Inferior parietal cortex (tissue), 1 donor: ENCODE results near the gene LINC00237.

ENCODE experiments used
- DNase-seq: peaks from one replicate; pipeline ENCODE4 v3.0.0-alpha.2; 2016; ENCODE audit errors: extremely low spot score

Gene LINC00237

DNA sequence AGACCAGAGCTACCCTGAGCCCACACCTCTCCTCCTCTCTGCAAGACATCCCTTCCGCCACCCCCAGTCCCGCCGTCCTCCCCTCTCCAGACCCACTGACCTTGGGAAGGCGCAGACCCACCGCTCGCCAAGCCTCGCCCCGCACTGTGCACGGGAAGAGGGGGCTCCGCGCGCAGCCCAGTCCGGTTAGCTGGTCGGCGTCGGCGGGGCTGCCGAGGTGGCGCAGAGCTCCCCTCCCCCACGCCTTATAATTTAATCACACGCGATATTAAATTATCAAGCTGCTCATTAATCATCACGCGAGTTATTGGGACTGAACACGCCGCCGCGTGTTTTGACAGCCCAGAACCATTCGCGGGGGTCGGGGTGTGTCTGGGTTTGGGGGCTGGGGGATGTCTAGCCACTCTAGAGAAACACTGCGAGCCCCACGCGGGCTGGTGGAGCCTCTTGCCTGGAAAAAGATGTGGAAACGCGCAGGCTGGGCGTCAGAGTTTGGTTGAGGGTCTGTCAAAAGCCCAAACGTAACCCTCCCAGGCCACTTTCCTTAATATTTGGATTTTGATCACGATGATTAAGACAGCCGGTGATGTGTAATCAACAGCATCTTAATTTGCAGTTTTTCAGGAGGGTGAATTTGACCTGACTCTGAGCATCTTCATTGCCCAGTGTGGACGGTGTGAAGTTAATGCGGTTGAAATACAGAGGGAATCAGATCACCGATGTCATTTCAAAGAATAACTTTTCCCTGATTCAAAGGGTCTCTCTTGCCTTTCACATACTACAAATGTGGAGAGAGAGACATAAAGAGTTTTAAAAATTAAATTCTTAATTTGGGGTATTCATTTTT, at the start of gene LINC00237:
LINC00237 (minus strand) TSS at position 188 of the 847 bp plus-strand sequence.
- no peak for DNase-seq

GRCh38 chr20:21155268-21155667, 49.1 kb upstream of the LINC00237 start:
- DNase-seq: no peak

- no peak for DNase-seq
Measured at GRCh38 chr20:21154692-21155091, 48.5 kb upstream of the LINC00237 start.

GRCh38 chr20:21151791-21152190, 45.6 kb upstream of the LINC00237 start:
- peak; percentile 24 for DNase-seq

DNA sequence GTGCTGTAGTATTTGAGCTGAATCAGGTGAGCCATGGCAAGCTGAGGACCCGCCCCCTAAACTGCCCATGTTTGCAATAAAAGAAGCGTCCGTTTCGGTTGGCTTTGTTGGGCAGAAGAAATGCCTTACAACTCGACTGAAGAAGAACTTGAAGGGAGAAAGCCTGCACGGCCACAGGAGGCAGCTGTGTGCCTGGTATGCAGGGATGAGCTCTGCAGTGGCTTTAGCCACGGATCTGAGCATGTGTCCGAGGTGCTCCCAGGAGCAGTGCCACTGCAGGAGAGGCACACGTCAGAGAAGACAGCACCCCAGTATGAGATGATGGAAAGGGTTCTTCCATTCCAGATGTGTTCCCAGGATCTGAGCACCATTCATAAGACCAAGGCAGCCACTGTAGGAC, 43.2 kb upstream of the LINC00237 start:
- DNase-seq: no peak

DNA sequence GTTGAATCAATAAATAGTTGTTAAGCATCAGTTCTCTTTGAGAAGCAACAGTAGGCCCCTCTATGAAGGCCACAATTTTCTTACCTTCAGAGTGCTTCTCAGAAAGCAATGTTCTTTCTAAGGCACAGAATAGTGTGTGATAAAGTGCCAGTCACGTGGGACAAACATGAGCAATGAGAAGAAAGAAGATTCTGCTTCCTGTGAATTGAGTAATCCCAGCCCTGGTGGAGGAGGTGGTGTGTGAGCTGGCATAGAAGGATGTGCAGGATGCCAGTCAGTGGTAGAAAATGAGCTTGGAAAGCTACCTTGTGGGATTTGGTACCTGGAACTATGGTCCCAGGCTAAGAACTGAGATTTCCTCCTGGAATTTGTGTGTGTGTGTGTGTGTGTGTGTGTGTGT, 41.4 kb upstream of the LINC00237 start:
- DNase-seq: no peak

DNA sequence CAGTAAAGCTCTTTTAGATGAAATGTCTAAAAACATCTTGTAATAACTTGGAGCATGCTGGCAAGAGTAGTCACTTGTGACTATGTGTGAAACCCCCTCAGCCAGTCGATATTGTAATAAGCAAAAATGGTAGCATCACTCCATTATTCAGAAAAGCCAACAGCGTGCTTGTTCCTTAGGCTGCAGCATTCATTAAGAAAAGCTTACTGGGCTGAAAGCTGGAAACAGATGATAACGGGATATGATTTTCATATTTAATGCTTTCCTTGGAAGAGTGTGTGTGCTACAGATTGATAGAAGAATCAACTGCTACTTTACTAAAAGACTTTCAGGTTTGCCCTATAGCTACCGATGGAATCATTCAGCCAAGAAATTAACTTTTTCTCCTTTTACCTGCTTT, 40.1 kb upstream of the LINC00237 start:
- no peak for DNase-seq

- no peak for DNase-seq
Measured at GRCh38 chr20:21145424-21145823, 39.3 kb upstream of the LINC00237 start.

DNA sequence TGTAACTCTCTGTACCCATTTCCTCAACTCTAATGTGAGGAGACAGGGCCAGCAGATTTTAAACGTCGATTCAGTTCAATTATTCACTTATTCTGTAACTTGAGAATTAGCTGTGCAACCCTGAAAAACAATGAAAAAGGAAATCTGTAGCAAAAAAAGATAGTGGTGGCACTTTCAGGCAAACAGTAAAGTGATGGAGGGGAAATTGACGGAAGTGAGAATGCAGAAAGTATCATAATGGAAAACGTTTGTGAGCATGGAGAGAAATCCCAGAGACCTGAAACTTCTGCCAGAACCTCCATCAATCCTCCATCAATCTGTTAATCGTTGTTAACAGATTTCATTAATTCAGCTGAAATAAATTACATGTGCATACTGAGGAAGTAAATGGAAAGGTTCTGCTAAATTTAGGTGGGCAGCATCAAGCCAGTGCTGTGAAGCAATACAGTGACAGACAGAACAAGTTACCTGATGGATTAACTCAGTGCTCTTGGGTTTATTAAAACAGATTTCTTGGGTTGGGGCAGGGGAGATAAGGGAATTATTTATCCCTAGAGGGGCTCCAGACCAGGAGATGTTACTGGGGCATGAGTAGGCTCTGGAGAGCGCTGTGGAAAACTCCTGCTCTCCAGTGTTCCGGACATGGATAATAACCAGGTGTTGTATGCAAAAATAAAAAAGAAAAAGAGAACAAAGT, 37.2 kb upstream of the LINC00237 start:
- DNase-seq: no peak

GRCh38 chr20:21141825-21142224, 35.7 kb upstream of the LINC00237 start:
- no peak for DNase-seq

DNA sequence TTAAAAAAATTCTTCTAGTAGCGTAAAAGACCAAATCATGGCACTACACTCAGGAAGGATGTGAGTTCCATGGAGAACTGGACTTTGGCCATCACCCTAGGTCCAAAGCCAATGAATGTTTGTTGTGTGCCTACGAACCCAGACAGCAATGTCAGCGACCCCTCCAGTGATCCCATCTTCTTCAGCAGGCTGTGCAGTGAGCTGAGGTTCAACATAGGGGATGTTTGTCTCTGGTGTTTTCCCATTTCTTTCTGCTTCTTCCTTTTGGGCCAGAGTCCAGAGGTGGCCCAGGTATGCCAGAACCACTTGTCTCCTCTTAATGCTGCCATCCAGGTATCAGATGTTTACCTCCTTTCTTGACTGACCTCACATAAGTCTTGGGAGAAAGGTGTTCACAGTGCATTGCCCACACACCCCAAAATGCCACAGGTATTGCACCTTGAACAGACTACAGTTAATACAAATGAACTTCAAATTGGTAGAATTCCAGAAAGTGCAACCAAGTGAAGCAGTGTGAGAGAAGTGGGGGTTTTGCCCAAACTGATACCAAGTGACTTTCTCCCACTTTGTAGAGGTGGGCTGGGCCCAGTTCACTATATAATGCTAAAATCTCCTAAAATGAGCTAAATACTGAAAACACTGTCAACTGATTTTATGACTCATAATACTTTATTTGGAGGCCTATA, 33.9 kb upstream of the LINC00237 start:
- DNase-seq: no peak

GRCh38 chr20:21137078-21137477, 30.9 kb upstream of the LINC00237 start:
- DNase-seq: no peak

GRCh38 chr20:21136015-21136732, 30.0 kb upstream of the LINC00237 start:
- no peak for DNase-seq

- no peak for DNase-seq
Measured at GRCh38 chr20:21134883-21135493, 28.8 kb upstream of the LINC00237 start.

DNA sequence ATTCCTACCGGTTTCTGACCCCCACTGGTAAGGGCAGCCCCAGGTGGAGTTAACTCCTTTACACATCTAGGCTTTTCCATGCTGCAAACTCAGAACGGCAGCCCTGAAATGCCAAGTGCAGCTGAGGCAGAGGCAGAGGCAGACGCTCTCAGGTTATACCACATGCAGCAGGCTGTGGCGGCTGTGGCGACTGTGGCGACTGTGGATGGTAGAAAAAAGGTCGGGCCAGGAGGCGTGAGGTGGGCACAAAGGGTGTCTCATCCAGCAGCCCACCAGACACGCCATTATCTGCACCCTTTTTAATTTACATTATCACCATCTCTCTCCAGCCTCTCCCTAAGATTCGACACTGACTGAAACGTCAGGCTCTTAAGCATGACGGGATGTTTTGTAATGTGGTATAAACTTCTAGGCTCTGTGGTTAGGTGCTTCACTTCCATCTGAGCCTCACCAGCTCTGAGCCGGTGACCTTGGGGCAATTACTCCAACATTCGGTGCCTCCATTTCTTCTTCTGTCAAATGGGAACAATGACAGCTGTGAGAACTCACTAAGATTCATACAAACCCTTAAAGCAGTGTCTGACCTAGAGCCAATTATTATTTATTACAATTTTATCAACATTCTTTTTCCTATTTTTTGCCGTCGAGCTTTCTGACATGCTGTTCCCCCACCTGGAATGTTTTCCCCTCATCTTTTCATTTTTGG, 27.9 kb upstream of the LINC00237 start:
- no peak for DNase-seq

- no peak for DNase-seq
Measured at GRCh38 chr20:21133404-21133803, 27.2 kb upstream of the LINC00237 start.

DNA sequence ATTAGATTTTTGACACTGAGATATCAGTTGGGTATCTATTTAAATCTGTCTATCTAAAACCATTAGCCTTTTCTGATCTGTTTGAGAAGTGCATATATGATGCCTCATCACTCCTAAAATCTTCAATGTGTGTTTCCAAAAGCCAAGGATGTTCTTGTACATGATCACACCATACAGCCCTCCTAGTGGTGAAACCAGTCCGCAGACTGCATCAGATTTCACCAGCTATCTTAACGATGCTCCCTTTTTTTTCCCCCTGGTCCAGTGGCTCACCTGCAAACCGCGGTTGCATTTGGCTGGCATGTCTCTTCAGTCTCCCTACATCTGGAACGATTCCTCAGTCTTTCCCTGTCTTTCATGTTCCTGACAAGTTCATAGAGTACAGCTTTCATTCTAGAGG, 23.7 kb upstream of the LINC00237 start:
- no peak for DNase-seq

DNA sequence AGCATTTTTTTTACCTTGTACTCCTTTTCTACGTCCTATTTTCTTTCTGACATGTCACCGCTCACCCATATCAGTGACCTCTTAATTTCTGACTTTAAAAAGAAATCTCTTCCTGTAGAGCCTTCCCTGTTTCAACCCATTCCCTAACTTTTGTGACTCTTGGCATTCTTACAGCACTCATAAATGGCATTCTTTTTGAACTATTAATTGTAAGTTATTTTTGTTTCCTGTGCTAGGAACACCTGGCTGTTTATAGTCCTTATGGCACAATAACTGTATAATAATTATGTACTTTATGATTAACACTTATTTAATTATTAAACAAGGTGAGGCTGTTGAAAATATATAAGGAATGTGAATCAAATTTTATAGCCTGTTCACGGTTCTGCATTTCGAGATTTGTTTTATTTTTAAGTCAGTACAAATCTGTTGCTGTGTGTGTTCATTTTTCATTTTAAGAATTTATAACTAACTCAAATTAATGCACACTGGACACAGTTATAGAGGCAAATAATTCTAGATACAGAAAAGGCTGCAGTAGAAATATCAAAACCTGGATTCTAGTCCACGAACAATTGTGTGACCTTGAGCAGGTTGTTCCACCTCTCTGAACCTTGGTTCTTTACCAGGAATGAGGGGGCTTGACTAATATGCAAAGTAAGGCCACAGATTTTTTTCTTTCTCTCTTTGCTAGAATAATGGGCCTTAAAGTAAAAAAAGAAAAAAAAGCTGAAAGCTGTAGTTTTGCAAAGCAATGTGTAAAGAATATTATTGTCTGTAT, 21.2 kb upstream of the LINC00237 start:
- no peak for DNase-seq

DNA sequence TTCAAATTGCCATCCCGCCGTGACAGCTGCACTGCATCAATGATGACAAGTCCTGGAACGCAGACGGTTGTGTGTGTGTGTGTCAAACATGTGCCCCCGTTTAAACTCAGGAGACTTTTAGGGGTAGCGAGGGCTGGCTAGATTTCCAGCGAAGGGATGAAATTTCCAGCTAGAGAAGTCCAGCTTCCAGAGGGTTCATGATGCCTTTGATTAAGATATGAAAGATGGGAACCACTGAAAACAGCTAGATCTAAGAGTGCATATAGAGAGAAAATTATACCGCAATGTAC, 20.4 kb upstream of the LINC00237 start:
- DNase-seq: peak; percentile 41

- peak; percentile 87 for DNase-seq
Measured at GRCh38 chr20:21125849-21126580, 19.9 kb upstream of the LINC00237 start, which contains the start of gene KIZ. Gene KIZ (plus strand): TSS chr20:21126082. CDS start chr20:21126116, 34 bp downstream.
